Measurements from ENCODE around the gene TMEM52B. TPM values are rescaled to one million over a fixed set of nuclear protein-coding genes. Genes with fewer than 3 reads are reported as not detected.

TMEM52B gene
- total RNA-seq, 1 donor from 2014 or later = not detected

DNA sequence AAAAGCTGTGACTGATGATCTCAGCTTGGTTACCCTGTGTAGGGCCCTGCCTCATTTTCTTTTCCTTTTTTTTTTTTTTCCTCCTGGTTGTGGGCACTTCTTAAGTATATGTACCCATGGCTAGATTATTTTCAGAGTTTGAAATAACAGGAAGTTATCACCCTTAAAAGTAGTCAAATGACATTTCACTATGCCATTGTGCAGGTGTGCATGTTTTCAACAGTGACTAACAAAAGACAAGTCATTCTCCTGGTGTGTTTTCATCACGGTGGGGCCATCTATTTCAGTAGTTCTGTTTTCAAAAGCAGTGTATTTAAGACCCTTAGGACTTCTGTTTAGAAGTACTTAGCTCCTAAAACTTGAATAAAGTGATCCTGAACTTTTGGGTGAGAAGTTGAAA, 48.8 kb downstream of the TMEM52B start:
- Histone ChIP-seq H3K4me1 (no peaks in the 10 kb centered on the region), H3K9me3 (no peaks in the 10 kb centered on the region), H3K27ac (no peak overlapping the region), H3K4me3 (no peak overlapping the region), H3K27me3 (no peaks in the 10 kb centered on the region), H3K36me3 (peaks cover 0 to 18% of the 10 kb centered on the region in 2 donors)
- DNase-seq (ENCODE audit: extremely low spot score in 2 of 2) = no peak
- intact Hi-C loops (cut with DNase I) = no loop called here
- TF ChIP-seq CTCF (IDR thresholded peaks at IDR 0.05) (no peak), POLR2A (IDR thresholded peaks at IDR 0.05) (no peak), POLR2AphosphoS5 (IDR thresholded peaks at IDR 0.05; ENCODE audit: insufficient read depth in 1 of 2, low read depth in 1 of 2) (no peak)

DNA sequence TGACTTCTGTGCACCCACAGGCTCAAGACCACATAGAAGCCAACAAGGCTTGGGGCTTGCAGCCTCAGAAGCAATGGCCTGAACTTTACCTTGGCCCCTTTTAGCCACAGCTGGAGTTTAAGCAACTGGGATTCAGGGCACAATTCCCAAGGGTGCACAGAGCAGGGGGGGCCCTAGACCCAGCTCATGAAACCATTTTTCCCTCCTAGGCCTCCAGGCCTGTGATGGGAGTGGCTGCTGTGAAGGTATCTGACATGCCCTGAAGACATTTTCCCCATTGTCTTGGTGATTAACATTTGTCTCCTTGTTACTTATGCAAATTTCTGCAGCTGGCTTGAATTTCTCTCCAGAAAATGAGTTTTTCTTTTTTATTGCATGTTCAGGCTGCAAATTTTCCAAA, 55.7 kb downstream of the TMEM52B start:
- Histone ChIP-seq H3K36me3 (no peaks in the 10 kb centered on the region), H3K27ac (no peak overlapping the region), H3K27me3 (no peaks in the 10 kb centered on the region), H3K4me1 (no peaks in the 10 kb centered on the region), H3K4me3 (no peak overlapping the region), H3K9me3 (no peaks in the 10 kb centered on the region)
- TF ChIP-seq POLR2AphosphoS5 (IDR thresholded peaks at IDR 0.05; ENCODE audit: insufficient read depth in 1 of 2, low read depth in 1 of 2) = no peak
- TF ChIP-seq POLR2A (IDR thresholded peaks at IDR 0.05) = no peak
- TF ChIP-seq CTCF (IDR thresholded peaks at IDR 0.05) = no peak
- no peak for DNase-seq (ENCODE audit: extremely low spot score in 2 of 2)
- intact Hi-C loops (cut with DNase I) = no loop called here

DNA sequence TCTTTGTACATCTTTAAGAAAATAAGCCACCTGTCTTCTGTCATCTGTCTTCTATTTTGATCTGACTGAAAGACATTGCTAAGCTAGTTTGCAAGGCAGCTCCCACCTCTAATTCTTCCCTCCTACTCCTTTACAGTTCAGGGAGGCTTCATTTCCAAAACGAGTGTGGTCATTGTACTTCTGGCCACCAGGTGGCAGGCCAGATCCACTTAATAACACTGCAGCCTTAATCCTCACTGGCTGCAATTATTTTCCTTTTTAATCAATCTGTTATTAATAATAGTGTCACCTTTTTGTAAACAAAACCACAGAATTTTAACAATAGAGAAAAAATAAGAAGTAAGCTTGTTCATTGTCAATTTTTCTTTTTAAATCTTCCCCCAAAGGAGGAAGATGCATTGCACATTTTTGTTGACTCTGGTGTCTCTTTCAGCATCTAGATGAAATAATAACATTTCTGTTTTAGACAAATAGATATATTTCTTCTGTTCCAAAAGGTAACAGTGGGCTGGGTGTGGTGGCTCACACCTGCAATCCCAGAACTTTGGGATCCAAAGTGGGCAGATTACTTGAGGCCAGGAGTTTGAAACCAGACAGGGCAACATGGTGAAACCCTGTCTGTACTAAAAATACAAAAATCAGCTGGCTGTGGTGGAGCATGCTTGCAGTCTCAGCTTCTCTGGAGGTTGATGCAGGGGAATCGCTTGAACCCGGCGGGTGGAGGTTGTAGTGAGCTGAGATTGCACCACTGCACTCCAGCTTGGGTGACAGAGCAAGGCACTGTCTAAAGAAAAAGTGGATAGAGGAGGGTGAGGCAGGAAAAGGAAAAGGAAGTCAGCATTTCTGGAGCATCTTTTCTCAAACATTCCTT, 57.2 kb downstream of the TMEM52B start:
- H3K27me3 ChIP-seq = no peaks in the 10 kb centered on the region
- DNase-seq (ENCODE audit: extremely low spot score in 2 of 2) = no peak
- H3K36me3 ChIP-seq = no peaks in the 10 kb centered on the region
- no peak overlapping the region for H3K27ac ChIP-seq
- H3K9me3 ChIP-seq = no peaks in the 10 kb centered on the region
- TF ChIP-seq CTCF (IDR thresholded peaks at IDR 0.05) (peak; percentile 70 to 81 (median 80)), POLR2AphosphoS5 (IDR thresholded peaks at IDR 0.05; ENCODE audit: insufficient read depth in 1 of 2, low read depth in 1 of 2) (no peak)
- intact Hi-C loops (cut with DNase I) = loop anchor here (5.0 kb wide), 1 partner anchor 326 kb away; no protein-coding TSS in a partner anchor
- no peak overlapping the region for H3K4me3 ChIP-seq
- H3K4me1 ChIP-seq = no peaks in the 10 kb centered on the region

GRCh38 chr12:10236720-10237119, 57.9 kb downstream of the TMEM52B start:
- no peaks in the 10 kb centered on the region for H3K9me3 ChIP-seq
- intact Hi-C loops (cut with DNase I) = loop anchor here (5.0 kb wide), 1 partner anchor 326 kb away; no protein-coding TSS in a partner anchor
- H3K27ac ChIP-seq = no peak overlapping the region
- H3K4me1 ChIP-seq = no peaks in the 10 kb centered on the region
- H3K27me3 ChIP-seq = no peaks in the 10 kb centered on the region
- H3K36me3 ChIP-seq = no peaks in the 10 kb centered on the region
- no peak for DNase-seq (ENCODE audit: extremely low spot score in 2 of 2)
- TF ChIP-seq POLR2A (IDR thresholded peaks at IDR 0.05) (no peak), POLR2AphosphoS5 (IDR thresholded peaks at IDR 0.05; ENCODE audit: insufficient read depth in 1 of 2, low read depth in 1 of 2) (no peak), CTCF (IDR thresholded peaks at IDR 0.05) (no peak)
- no peak overlapping the region for H3K4me3 ChIP-seq

- no peaks in the 10 kb centered on the region for H3K36me3 ChIP-seq
- intact Hi-C loops (cut with DNase I) = loop anchor here (5.0 kb wide), 1 partner anchor 324 kb away; no protein-coding TSS in a partner anchor
- no peaks in the 10 kb centered on the region for H3K9me3 ChIP-seq
- H3K4me3 ChIP-seq = no peak overlapping the region
- TF ChIP-seq POLR2AphosphoS5 (IDR thresholded peaks at IDR 0.05; ENCODE audit: insufficient read depth in 1 of 2, low read depth in 1 of 2) (no peak), CTCF (IDR thresholded peaks at IDR 0.05) (no peak), POLR2A (IDR thresholded peaks at IDR 0.05) (no peak)
- no peaks in the 10 kb centered on the region for H3K27me3 ChIP-seq
- H3K27ac ChIP-seq = no peak overlapping the region
- H3K4me1 ChIP-seq = no peaks in the 10 kb centered on the region
- no peak for DNase-seq (ENCODE audit: extremely low spot score in 2 of 2)
Measured at GRCh38 chr12:10238526-10238925, 59.7 kb downstream of the TMEM52B start.
